ENCODE results near the gene UBR7.
A peak's percentile ranks its signal among the peaks of the same experiment; 100 is the strongest.
"Not testable (repeated sequence)": the region's sequence is repeated elsewhere in the genome, so short reads cannot be mapped to it uniquely, and the experiment has no call there.

UBR7 gene

DNA sequence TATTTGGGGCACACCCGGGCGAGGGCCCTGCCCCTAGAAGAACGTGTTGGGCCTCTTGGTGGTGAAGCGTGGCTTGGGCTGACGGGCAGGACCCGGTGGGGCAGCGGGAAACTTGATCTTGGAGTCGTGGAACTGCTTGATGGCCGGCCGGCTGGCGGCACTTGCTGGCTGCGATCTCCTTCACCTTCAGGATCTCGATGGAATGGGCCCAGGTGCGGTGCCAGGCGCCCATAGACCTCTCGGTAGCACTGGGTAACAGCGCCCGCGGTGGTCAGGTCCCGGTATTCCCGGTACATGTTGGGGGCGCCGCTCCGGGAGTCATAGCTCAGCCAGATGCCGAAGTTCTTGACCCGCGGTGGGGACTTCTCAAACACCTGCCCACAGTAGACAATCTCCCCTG, 16.5 kb downstream of the UBR7 start:
- CTCF ChIA-PET: no interaction called here
- no peak for TF ChIP-seq CTCF (conservative IDR thresholded peaks at IDR 0.05; ENCODE audit: low read depth)
- H3K27ac ChIP-seq: no peak overlapping the region
- no peak for DNase-seq (ENCODE audit: low spot score)
- POLR2A ChIA-PET (ENCODE audit: low non-redundant PET): no interaction called here

DNA sequence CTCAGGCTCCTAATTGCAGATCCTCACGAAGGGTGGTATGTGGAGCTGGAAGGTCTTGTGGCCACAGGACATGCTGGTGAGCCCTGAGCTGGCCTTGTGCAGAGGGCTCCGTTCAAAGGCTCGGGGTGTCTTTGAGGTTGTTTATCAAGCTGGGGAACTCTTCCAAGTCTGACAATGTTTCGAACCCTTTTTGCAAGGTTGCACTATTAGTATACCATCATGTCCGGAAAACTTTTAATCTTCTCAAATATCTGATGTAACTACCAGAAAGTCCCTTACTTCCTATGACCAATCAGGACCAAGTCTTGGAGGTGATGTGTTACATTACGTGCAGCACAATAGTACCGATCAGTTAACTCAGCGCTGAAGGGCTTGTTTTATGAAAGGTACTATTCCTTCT, 21.5 kb downstream of the UBR7 start:
- no peak overlapping the region for H3K27ac ChIP-seq
- no peak for DNase-seq (ENCODE audit: low spot score)
- POLR2A ChIA-PET (ENCODE audit: low non-redundant PET): no interaction called here
- TF ChIP-seq CTCF (conservative IDR thresholded peaks at IDR 0.05; ENCODE audit: low read depth): no peak
- CTCF ChIA-PET: no interaction called here

GRCh38 chr14:93230539-93230938, 23.5 kb downstream of the UBR7 start:
- TF ChIP-seq CTCF (conservative IDR thresholded peaks at IDR 0.05; ENCODE audit: low read depth): no peak
- DNase-seq (ENCODE audit: low spot score): no peak
- POLR2A ChIA-PET (ENCODE audit: low non-redundant PET): interaction anchor here (0.5 kb wide), 1 partner anchor 11 kb away, joined by 4 read pairs; no protein-coding TSS in a partner anchor
- CTCF ChIA-PET: interaction anchor here (0.5 to 0.6 kb wide), 2 partner anchors 10 to 484 kb away, joined by 3 read pairs; no protein-coding TSS in a partner anchor
- 0 out of 2 replicates have a peak overlapping the region, but pooled peaks have one; percentile 41 for H3K27ac ChIP-seq

DNA sequence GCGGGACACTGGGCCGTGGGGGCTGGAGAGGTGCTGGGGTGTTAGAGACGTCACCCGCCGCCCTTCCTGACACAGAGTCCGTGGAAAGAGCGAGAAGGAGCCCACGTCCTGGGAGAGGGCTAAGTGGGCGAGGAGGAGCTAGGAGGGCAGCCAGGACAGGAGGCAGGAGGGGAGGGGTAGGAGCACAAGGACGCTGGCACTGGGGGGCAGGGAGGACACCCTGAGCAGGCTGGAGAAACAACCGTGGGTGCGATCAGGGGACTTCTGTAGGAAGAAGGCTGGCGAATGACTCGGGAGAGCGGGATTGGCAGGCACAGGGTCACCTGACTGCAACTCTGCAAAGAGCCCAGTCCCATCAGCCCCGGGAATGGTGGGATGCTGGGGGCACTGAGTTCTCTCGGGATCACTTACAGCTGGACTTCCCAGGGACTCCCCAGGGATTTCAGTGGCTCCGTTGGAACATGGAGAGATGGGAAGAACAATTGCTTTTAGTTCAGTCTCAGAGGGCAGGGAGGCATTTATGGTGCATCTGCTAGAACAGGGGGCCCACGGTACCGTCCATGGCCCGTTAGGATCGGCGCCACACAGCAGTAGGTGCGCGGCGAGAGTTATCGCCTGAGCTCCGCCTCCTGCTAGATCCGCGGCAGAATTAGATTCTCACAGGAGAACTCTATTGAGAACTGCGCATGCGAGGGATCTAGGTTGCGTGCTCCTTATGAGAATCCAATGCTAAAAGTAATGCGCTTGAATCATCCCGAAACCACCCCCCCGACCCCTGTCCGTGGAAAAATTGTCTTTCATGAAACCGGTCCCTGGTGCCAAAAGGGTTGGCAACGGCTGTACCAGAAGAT, 24.3 kb downstream of the UBR7 start:
- DNase-seq (ENCODE audit: low spot score): peak; percentile 59
- ChIA-PET POLR2A (ENCODE audit: low non-redundant PET) (no interaction called here), CTCF (interaction anchor here (0.6 to 0.7 kb wide), 4 partner anchors 92 to 485 kb away, joined by 3 to 4 read pairs (median 3); no protein-coding TSS in a partner anchor)
- H3K27ac ChIP-seq: peak overlapping the region; percentile 41
- TF ChIP-seq CTCF (conservative IDR thresholded peaks at IDR 0.05; ENCODE audit: low read depth): no peak

DNA sequence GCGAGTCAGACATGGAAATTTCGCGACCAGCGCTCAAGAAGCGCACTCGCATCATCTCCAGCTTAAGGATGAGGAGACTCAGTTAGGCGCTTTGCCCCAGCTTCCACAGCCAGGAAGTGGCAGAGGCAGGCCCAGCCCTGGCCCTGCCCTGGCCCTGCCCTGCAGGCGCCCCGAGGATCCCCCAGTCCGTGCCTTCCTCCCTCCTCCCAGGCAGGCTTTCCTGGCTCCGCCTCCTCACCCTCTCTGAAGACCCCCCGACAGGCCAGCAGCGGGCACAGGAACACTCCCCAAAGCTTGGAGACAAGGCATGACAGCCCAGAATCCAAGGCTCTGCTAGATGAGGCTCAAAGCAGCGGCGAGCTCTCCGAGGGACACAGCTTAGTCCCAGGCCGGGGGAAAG, 25.1 kb downstream of the UBR7 start:
- DNase-seq (ENCODE audit: low spot score): no peak
- ChIA-PET CTCF (interaction anchor here (0.6 to 0.7 kb wide), 4 partner anchors 63 to 387 kb away, joined by 3 to 4 read pairs (median 3); no protein-coding TSS in a partner anchor), POLR2A (ENCODE audit: low non-redundant PET) (no interaction called here)
- TF ChIP-seq CTCF (conservative IDR thresholded peaks at IDR 0.05; ENCODE audit: low read depth): no peak
- no peak overlapping the region for H3K27ac ChIP-seq

DNA sequence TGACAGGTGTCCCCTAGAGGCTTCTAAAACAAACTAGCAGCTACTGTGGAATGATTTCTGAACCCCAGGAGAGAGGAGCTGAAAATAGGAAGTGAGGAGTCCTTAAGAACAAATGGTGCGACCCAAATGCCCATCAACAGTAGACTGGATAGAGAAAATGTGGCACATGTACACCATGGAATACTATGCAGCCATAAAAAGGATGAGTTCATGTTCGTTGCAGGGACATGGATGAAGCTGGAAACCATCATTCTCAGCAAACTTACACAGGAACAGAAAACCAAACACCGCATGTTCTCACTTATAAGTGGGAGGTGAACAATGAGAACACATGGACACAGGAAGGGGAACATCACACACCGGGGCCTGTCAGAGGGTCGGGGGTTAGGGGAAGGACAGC, 26.0 kb downstream of the UBR7 start:
- ChIA-PET CTCF (interaction anchor here (0.6 kb wide), 1 partner anchor 65 kb away, joined by 5 read pairs; no protein-coding TSS in a partner anchor), POLR2A (ENCODE audit: low non-redundant PET) (interaction anchor here (0.5 kb wide), 1 partner anchor 12 kb away, joined by 3 read pairs; no protein-coding TSS in a partner anchor)
- H3K27ac ChIP-seq; DNase-seq (ENCODE audit: low spot score): not testable (repeated sequence)

- ChIA-PET POLR2A (ENCODE audit: low non-redundant PET) (no interaction called here), CTCF (interaction anchor here (0.6 kb wide), 1 partner anchor 66 kb away, joined by 6 read pairs; no protein-coding TSS in a partner anchor)
- peak overlapping the region; percentile 8; the same call in 1 of the 2 replicates for H3K27ac ChIP-seq
- DNase-seq (ENCODE audit: low spot score): peak; percentile 77
- no peak for TF ChIP-seq CTCF (conservative IDR thresholded peaks at IDR 0.05; ENCODE audit: low read depth)
Measured at GRCh38 chr14:93234798-93235197, 27.7 kb downstream of the UBR7 start.

All from RWPE1 (cell line).